Right atrium auricular region (tissue), 2 donors: ENCODE data around the gene CACNA1C. TPM values are rescaled to one million over a fixed set of nuclear protein-coding genes. Genes with fewer than 3 reads are reported as not detected.

Source experiments
- DNase-seq: peaks from one replicate; pipeline ENCODE4 v3.0.0-alpha.2; 2019; ENCODE audit warnings: low spot score
- H3K27ac ChIP-seq, 2 donors: fragments of 200-600 bp; sonication (generic); 1 replicate in 1 of 2; 2 replicates in 1 of 2; pipeline ENCODE4 v1.5.1; 2016 to 2019
- H3K27me3 ChIP-seq, 2 donors: fragments of 200-600 bp; sonication (generic); one replicate each; pipeline versions ENCODE4 v1.5.1 to v1.6.0; 2017 to 2019
- H3K36me3 ChIP-seq: fragments of 200-600 bp; sonication (generic); one replicate; pipeline ENCODE4 v1.5.1; 2016
- H3K4me1 ChIP-seq, 2 donors: fragments of 200-600 bp; sonication (generic); one replicate each; pipeline versions ENCODE4 v1.5.1 to v1.6.0; 2017 to 2019
- H3K4me3 ChIP-seq, 2 donors: fragments of 200-600 bp; sonication (generic); 1 replicate in 1 of 2; 2 replicates in 1 of 2; pipeline ENCODE4 v1.5.1; 2017 to 2019; ENCODE audit warnings: mild to moderate bottlenecking in 1 of 2, moderate library complexity in 1 of 2
- H3K9me3 ChIP-seq, 2 donors: fragments of 200-600 bp; sonication (generic); one replicate each; pipeline ENCODE4 v1.5.1; 2019
- CTCF ChIP-seq, 2 donors: fragments of 200-600 bp; sonication (generic); IDR thresholded peaks; one replicate each; pipeline ENCODE4 v1.5.1; 2019; ENCODE audit warnings: antibody characterized with exemption in 2 of 2
- total RNA-seq, 2 donors: library from RNA; depleted of rRNA; stranded (reverse); fragments of >200 nt; gene quantifications; one replicate each; pipeline ENCODE4 v1.1.0, GENCODE V29; 2016

The CACNA1C gene
- total RNA-seq, 2 donors from 2014 or later: 83.1 to 93.6 TPM

DNA sequence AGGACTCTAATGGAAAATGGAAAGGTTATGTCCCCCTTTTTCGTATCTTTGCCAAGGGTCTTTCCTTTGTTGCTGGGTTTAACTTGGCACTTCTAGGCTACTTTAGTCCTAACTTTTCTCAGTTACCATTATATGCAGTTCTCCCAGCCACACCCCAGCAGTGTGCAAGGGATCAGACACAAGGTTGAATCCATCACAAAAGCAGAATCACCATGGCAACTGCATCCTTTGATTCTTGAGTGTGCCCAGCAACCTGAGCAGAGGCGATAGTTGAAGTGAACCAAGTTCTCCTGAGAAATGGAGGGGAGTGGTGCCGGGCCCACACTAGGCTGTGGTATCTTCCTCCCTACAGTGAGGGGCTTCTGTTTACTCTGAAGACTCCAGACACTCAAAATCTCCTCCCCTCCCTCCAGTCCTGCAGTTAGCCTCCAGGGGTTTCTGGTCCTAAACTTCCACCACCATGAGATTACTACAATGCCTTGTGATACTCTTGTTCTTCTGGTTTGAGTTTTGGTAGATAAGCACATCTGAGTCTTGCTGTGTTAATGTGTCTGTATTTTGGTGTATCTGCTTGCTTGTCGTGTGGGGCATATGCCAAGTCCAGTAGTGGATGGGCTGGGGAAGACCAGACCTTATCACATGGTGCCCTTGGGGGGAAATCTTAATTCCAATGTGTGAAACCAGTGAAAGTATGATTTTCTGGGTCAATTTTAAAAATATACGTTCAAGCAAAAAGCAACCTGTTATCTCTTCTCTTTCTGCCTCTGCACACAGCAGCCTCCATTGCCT is 183.9 kb downstream of the CACNA1C start:
- no peak for DNase-seq
- Histone ChIP-seq H3K4me1 (peaks cover 0 to 59% of the 10 kb centered on the region in 2 donors), H3K9me3 (no peaks in the 10 kb centered on the region), H3K27me3 (no peaks in the 10 kb centered on the region), H3K27ac (peak overlapping the region; percentile 87 to 90), H3K36me3 (no peaks in the 10 kb centered on the region), H3K4me3 (no peak overlapping the region)
- no peak for TF ChIP-seq CTCF (IDR thresholded peaks at IDR 0.05)

DNA sequence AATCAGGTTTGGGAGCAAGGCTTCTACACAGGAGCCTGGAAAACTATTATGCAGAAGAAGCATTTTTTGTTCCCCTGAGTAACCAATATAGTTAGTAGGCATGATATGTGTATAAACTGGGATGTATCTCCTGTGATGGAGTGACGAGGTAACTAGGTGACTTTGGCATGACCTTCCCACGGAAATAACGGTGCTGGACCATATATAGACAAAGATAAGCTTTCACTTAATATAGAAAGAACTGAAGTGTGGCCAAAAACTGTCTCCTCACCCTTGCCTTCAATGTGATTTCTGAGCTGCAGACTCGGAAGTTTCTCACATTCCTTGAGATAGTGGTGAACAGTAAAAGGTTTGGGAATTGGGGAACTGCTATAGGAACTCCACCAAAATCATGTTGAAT is 185.3 kb downstream of the CACNA1C start:
- H3K4me3 ChIP-seq: no peak overlapping the region
- no peak for DNase-seq
- peaks cover 0 to 61% of the 10 kb centered on the region in 2 donors for H3K4me1 ChIP-seq
- no peaks in the 10 kb centered on the region for H3K9me3 ChIP-seq
- H3K36me3 ChIP-seq: no peaks in the 10 kb centered on the region
- H3K27me3 ChIP-seq: no peaks in the 10 kb centered on the region
- no peak for TF ChIP-seq CTCF (IDR thresholded peaks at IDR 0.05)
- peak overlapping the region; percentile 87 to 90 for H3K27ac ChIP-seq

GRCh38 chr12:2239381-2239871 is 186.6 kb downstream of the CACNA1C start:
- Histone ChIP-seq H3K27ac (peak overlapping the region; percentile 87 to 90), H3K27me3 (no peaks in the 10 kb centered on the region), H3K9me3 (no peaks in the 10 kb centered on the region), H3K36me3 (no peaks in the 10 kb centered on the region), H3K4me1 (peaks cover 3 to 66% of the 10 kb centered on the region in 2 donors), H3K4me3 (peak overlapping the region in 1 of 2 donors; percentile 23)
- no peak for TF ChIP-seq CTCF (IDR thresholded peaks at IDR 0.05)
- no peak for DNase-seq

- H3K4me1 ChIP-seq: peaks cover 3 to 68% of the 10 kb centered on the region in 2 donors
- H3K36me3 ChIP-seq: peaks cover 3% of the 10 kb centered on the region
- H3K9me3 ChIP-seq: no peaks in the 10 kb centered on the region
- H3K27me3 ChIP-seq: no peaks in the 10 kb centered on the region
- H3K4me3 ChIP-seq: no peak overlapping the region
- no peak for DNase-seq
- TF ChIP-seq CTCF (IDR thresholded peaks at IDR 0.05): no peak
- peak overlapping the region; percentile 87 to 90 for H3K27ac ChIP-seq
These were observed 187.6 kb downstream of the CACNA1C start for GRCh38 chr12:2240390-2240789.

DNA sequence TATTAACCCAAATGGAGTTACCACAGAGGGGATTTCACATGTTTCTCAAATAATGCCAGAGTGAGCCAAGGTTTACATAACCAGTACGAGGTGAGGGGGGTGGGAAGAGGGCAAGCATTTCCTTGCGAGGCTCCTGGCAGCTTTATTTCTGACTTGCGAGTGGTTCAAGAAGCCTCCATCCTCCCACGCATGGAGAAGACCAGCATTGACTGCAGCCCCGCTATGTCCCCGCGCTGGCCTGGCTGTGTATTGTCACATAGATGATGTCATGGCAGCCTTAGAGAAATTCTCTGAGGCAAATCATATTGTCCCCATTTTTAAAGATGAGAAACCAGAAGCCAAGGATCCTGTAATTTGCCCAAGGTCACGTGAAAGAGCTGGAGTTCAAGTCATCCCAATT is 188.2 kb downstream of the CACNA1C start:
- Histone ChIP-seq H3K4me3 (no peak overlapping the region), H3K36me3 (peaks cover 4% of the 10 kb centered on the region), H3K9me3 (no peaks in the 10 kb centered on the region), H3K27ac (peak overlapping the region; percentile 87 to 90), H3K27me3 (no peaks in the 10 kb centered on the region), H3K4me1 (peaks cover 3 to 62% of the 10 kb centered on the region in 2 donors)
- no peak for TF ChIP-seq CTCF (IDR thresholded peaks at IDR 0.05)
- DNase-seq: no peak
